Renal cortical epithelial cell (primary cell): Measurements from ENCODE around the gene SYTL3. TPM values are rescaled to one million over a fixed set of nuclear protein-coding genes. Genes with fewer than 3 reads are reported as not detected.

Experiments
- DNase-seq: peaks from one replicate; pipeline ENCODE4 v3.0.0-alpha.2; 2011; ENCODE audit warnings: low read depth
- total RNA-seq: library from RNA; depleted of rRNA; stranded (reverse); fragments of >200 nt; gene quantifications from 2 replicates; pipeline ENCODE4 v1.2.3, GENCODE V29; 2014

The SYTL3 gene
- total RNA-seq, 1 donor from 2014 or later = 10.3 TPM

DNA sequence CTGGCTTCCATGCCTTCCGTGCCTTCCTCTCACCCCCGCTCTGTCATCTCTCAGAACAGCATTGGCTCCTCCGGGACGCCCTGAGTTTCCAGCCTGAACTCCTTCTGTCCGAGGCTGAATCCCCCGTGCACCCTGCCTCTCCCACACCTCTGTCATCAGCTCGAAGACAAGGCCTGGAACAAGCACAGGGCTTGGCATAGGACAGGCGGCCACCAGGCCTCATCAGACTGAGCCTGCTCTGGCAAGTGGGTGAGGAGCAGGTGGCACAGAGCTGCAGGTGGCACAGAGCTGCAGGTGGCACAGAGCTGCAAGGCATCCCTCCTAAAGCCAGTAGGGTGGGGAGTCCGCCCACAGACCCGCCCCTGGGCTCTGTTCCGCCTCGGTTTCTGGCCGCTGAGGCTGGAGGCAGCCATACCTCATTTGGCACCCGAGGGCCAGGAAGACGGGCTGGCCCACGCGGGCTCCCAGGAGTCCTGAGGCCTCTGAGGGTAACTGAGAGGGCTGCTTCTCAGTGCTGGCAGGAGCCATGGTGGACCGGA is 109.2 kb downstream of the SYTL3 start:
- DNase-seq = no peak

GRCh38 chr6:158759966-158760617 is 110.2 kb downstream of the SYTL3 start:
- no peak for DNase-seq

- DNase-seq = no peak
These were observed 110.9 kb downstream of the SYTL3 start for GRCh38 chr6:158760618-158761250.

GRCh38 chr6:158761746-158762145 is 111.9 kb downstream of the SYTL3 start:
- no peak for DNase-seq

- DNase-seq = no peak
These were observed 113.1 kb downstream of the SYTL3 start for GRCh38 chr6:158762787-158763433.

GRCh38 chr6:158763434-158764182 is 113.8 kb downstream of the SYTL3 start:
- no peak for DNase-seq

GRCh38 chr6:158764183-158764849 is 114.5 kb downstream of the SYTL3 start:
- DNase-seq = no peak

GRCh38 chr6:158764926-158765325 is 115.1 kb downstream of the SYTL3 start:
- DNase-seq = no peak

- no peak for DNase-seq
These were observed 115.7 kb downstream of the SYTL3 start for GRCh38 chr6:158765499-158766068.

DNA sequence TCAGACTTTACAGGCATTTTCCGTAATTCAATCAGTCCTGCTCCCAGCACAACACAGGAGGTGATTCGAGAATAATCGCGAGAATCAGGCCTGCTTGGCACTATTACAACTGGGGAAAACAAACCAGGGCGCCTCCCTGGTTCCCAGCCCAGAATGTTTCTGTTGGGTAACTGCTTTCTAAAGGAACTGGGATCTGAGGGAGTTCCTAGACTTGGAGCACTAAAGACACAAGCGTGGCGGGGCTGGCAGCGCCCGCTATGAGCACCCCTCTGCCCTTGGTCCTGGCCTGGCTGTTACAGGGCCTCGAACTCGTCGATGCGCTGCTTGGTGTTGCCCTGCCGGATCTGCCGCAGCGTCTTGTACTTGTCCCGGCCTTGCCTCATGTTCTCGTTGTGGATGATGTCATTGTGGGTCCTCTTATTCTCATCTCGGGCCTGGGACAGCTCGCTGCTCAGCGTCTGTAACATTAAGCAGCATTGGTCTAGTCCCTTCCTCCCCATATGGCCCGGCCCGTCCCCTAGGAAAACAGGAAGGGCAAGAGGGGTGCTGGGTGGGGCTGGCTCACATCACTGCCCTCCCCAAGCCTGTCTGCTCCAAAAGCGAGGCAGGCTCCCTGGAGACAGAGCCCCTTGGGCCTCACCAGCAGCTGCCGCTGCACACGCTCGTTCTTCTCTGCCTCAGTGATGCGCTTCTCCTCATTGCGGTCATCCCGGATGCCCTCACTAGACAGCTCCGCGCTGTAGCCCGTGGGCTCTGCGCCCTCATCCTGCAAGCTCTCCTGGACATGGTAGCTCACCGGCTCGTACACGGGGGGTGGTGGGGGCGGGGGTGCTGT is 117.0 kb downstream of the SYTL3 start:
- no peak for DNase-seq

DNA sequence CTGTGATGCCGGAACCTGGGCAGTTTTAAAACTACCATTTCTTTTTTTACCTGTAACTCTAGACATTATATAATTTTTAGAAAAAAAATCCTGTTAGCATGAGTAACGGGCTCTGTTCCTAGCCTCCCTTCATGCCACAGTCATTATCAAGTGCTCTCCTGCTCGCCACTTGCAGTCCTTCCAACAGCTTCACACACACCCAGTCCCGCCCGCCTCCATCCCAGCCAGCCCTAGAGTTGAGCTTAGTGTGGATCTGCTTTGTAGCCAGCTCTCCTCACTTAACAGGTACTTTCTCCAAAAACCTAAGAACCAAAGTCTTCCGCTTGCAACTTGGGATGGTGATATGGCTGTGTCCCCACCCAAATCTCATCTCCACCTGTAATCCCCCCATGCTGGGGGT is 117.9 kb downstream of the SYTL3 start:
- DNase-seq = no peak

DNA sequence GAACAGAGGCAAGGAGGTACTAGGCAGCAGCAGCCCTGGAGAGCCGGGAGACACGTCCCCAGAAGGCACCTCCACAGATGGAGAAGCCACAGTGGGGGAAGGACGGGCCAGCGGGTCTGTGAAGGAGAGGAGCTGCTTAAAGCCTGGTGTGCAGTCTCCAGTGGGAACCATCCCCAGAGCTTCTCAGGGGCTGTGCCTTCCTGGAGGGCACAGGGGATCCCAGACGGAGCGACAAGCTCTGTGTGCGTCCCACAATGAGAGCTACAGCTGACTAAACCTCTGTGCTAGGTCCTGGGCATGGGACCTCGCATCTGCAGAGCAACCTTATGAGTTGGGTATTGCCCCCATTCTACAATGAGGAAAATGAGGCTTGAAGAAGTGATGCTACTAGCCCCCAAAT is 118.6 kb downstream of the SYTL3 start:
- DNase-seq = no peak

DNA sequence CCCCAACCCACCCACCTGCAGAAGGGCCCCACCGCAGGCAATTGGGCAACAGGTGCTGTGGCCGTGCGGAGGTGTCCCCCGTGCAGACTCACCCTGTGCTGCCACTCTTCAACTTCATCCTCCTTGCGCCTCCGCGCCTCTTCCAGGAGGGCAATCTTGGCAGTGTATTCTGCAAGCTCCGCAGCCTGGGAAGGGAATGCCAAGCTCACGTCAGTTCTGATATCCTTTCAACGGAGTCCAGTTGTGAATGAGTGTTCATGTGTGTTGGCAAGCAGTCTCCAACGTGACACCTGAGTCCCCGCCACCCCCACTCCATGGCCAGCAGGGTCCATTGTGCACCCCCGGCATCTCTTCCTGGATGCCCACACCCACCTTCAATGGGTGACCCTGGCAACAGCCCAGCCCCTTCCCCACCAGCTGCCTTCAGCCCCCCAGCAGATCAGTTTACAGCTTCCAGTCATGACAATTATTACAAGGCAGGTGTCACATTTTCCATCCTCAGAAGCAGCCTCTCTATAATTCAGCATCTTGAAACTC is 119.4 kb downstream of the SYTL3 start:
- DNase-seq = no peak

GRCh38 chr6:158769771-158770432 is 120.0 kb downstream of the SYTL3 start:
- DNase-seq = no peak

- no peak for DNase-seq
These were observed 120.9 kb downstream of the SYTL3 start for GRCh38 chr6:158770533-158771330.

DNA sequence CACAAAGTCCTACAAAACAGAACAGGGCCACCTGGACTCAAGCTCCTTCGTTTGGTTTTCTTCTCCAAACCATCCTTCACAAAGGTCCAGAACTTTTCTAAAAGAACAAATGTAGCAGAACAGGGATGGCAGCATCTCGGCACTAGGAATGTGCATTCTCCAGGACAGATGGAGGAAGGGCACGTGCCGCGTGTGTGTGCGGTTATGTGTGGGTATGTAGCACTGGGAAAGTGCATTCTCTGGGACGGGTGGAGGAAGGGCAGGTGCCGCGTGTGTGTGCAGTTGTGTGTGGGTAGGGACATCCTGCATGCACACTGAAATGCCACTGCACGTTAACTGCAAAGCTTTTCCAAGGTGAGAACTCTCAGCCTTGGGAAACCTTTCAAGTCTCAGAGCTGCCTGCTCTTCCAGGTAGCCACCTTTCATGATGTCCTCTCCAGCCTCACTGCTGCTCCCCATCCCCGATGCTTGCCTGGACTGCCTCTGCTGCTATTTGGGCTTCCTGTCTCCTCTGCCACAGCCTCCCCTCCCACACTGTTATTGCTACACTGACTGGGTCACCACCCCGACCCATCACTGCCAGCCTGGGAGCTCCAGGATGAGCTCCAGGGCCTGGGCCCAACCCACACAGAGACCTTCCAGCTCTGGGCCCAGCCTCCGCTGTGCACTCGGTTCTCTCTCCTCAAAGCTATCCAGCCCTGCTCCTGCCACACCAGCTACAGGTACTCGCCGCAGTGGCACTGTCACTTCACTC is 121.7 kb downstream of the SYTL3 start:
- no peak for DNase-seq

- no peak for DNase-seq
These were observed 122.3 kb downstream of the SYTL3 start for GRCh38 chr6:158772172-158772571.

DNA sequence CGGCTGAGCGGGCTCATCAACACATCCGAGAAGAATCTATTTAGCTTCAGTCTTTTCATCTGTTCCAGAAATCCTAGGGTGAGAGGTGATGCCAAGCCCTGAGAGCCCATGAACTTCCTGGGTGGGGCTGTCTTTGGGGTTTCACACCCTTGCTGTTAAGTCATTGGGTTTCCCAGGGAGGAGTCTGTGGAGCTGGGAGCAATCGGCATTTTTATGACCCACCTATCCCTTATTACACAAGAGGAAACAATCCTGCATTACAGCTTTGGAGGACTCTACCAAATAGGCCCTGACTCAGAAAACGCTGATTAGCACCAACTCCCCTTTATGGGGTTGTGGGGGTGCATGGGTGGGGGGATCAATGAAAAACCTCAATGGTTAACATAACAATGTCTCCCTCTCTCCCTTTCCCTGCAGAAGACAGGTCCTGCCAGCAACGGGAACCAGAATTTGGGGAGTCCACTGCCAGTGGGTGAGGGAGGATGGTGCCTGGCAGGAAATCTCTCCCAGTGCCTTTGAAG is 123.1 kb downstream of the SYTL3 start:
- DNase-seq = peak; percentile 65
